Measurements from ENCODE around the gene OR2T11. TPM values are rescaled to one million over a fixed set of nuclear protein-coding genes. Genes with fewer than 3 reads are reported as not detected.

The OR2T11 gene
- total RNA-seq, 3 donors from 2014 or later: not detected

DNA sequence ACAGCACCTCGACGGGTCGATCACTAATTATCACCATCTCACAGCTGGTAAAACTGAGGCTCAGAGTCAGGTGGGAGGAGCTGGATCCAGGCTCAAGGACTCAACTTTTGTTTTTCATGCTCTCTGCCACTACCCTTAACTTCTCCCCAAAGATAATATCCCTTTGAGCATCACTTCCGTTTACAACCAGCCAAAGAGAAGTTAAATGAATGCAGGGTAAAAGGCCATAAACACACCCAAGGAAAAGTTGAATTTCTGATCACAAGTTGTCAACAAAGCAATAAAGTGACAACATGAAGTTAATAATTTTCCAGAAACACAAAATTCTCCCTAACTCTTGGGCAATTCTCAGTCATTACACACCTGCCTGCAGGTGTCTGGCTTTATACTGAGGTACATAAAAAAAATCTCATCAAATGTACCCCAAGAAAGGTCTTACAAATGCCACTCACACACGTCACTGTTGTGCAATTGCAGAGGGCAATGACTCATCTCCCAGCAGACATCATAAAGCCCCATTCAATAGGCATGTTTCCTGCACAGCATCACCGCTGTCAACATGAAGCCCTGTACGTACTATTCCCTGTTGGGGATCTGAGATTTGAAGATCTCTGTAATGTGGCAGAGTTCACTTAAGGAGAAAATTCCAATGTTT lies 3.4 kb downstream of the OR2T11 start:
- H3K36me3 Mint-ChIP-seq (ENCODE audit: insufficient read depth): no peaks in the 10 kb centered on the region
- no peaks in the 10 kb centered on the region for H3K9me3 Mint-ChIP-seq
- H3K4me3 Mint-ChIP-seq: no peak overlapping the region
- no peak for ATAC-seq
- no peaks in the 10 kb centered on the region for H3K4me1 Mint-ChIP-seq (ENCODE audit: low read depth)
- no peaks in the 10 kb centered on the region for H3K27me3 Mint-ChIP-seq (ENCODE audit: low read depth)
- no peak for DNase-seq

DNA sequence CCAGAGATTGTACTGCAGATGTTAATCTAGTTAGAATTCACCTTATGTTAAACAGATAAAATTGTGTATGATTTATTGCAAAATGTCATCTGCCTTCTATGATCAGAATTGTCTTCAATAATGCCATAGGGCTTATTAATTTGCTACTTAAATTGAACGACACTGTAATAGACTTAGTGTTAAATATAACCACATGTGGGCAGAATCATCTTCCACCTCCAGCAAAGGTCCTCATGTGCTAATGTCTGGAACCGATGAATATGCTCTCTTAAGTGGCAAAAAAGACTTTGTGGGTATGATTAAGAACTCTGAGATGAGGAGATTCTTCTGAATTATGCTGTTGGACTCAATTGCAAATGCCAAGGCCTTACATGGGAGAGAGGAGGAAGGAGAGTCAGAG lies 4.3 kb downstream of the OR2T11 start:
- Mint-ChIP-seq H3K9me3 (no peaks in the 10 kb centered on the region), H3K4me3 (no peak overlapping the region), H3K4me1 (ENCODE audit: low read depth) (no peaks in the 10 kb centered on the region), H3K27me3 (ENCODE audit: low read depth) (no peaks in the 10 kb centered on the region), H3K36me3 (ENCODE audit: insufficient read depth) (no peaks in the 10 kb centered on the region)
- ATAC-seq (no peak), DNase-seq (no peak)

DNA sequence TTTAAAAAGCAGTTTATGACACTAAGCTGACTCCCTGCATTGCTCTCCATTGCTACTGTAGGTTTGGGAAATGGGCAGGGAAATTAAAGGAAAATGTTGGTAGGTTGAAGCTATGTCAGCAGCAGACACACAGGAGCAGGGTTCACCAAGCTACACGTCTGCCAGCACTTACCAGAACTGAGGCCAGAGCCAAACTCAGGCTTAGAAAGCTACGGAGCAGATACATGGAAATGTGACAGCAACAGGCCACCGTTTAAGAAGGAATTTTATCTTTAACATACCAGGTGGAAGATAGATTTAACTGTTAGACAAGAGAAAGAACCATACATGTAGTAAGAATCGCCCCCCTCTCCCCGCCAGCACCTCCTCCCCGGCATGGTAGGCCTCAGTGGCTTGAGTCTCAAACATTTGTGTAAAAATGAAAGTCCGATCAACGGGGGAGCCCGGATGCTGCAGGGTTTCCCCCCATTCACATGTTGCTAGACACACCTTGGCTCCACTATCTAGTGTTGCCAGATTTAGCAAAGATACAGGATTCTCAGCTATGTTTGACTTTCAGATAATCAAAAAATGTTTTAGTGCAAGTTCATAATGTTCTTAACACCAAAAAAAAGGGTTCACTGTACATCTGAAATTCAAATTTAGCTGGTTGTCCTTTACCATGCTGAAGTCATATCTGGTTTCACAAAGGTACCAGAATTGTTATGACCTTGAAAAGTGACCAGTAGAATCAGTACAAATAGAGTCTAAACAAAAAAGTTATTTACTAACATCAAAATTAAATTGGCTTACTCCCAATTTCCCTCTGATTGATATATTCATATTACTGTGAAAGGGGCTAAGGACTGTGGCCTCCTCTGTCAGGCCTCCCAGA lies 6.7 kb downstream of the OR2T11 start:
- H3K9me3 Mint-ChIP-seq: no peaks in the 10 kb centered on the region
- no peaks in the 10 kb centered on the region for H3K4me1 Mint-ChIP-seq (ENCODE audit: low read depth)
- DNase-seq: no peak
- no peaks in the 10 kb centered on the region for H3K27me3 Mint-ChIP-seq (ENCODE audit: low read depth)
- H3K4me3 Mint-ChIP-seq: no peak overlapping the region
- H3K36me3 Mint-ChIP-seq (ENCODE audit: insufficient read depth): no peaks in the 10 kb centered on the region
- ATAC-seq: no peak

DNA sequence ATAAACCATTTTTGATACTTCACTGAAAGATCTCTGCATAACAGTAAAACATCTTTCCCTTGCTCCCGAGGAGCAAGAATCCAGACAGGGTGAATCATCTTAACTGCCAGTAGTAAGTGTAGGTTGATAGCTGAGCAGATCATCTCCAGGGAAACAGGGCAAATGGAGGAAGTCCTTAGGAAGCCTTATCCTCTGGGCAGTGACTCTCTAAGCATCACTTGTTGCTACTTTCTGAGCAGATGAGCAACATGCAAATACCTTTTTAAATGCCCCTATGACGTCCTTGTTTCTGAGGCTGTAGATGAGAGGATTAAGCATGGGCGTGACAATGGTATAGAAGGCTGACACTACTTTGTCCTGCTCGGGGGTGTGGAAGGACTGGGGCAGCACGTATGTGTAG lies 8.9 kb downstream of the OR2T11 start:
- ATAC-seq: no peak
- no peaks in the 10 kb centered on the region for H3K9me3 Mint-ChIP-seq
- no peak for DNase-seq
- no peak overlapping the region for H3K4me3 Mint-ChIP-seq
- H3K4me1 Mint-ChIP-seq (ENCODE audit: low read depth): no peaks in the 10 kb centered on the region
- H3K36me3 Mint-ChIP-seq (ENCODE audit: insufficient read depth): no peaks in the 10 kb centered on the region
- no peaks in the 10 kb centered on the region for H3K27me3 Mint-ChIP-seq (ENCODE audit: low read depth)

DNA sequence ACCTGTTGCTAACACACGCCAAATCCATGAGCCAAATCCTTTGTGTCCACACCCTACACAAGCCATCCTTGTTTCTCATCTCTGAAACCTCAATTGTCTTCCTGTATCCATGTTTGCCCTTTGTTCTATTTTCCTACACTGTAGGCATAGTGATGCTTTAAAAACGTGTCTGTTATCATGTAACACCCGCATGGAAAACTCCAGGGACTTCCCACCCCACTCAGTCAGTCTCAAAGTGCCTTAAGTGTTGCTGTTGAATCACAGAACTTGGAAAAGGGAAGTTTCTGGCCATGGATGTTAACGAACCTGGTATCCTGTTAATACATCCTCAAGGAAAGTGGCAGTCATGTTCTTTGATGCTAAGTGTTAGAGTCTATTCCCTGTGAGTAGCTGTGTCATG lies 9.7 kb downstream of the OR2T11 start:
- Mint-ChIP-seq H3K4me1 (ENCODE audit: low read depth) (no peaks in the 10 kb centered on the region), H3K4me3 (no peak overlapping the region), H3K9me3 (no peaks in the 10 kb centered on the region), H3K27me3 (ENCODE audit: low read depth) (no peaks in the 10 kb centered on the region), H3K36me3 (ENCODE audit: insufficient read depth) (no peaks in the 10 kb centered on the region)
- no peak for DNase-seq
- no peak for ATAC-seq

DNA sequence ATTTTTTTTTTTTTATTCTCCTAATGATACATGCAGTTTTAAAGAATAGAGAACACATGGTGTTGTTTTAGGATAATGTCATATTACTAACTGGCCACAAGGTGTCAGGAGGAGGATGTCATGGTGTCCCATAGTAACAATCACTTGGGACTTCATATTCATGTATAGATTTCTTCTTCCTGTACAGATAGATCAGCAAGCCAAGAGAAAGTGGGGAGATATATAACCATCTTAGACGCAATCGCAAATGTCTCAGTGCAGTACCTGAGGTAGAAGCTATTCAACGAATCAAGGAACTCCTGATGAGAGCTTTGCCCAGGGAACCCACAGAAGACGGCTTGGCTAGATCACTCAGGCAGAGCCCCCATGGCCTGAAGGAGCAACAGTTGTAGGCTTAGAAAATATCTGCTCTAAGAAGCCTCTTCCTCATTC lies 12.3 kb downstream of the OR2T11 start:
- H3K27me3 Mint-ChIP-seq (ENCODE audit: low read depth): no peaks in the 10 kb centered on the region
- H3K4me3 Mint-ChIP-seq: no peak overlapping the region
- no peak for DNase-seq
- H3K4me1 Mint-ChIP-seq (ENCODE audit: low read depth): peaks cover 2% of the 10 kb centered on the region
- H3K9me3 Mint-ChIP-seq: no peaks in the 10 kb centered on the region
- peak; percentile 50 to 82 for ATAC-seq
- no peaks in the 10 kb centered on the region for H3K36me3 Mint-ChIP-seq (ENCODE audit: insufficient read depth)

DNA sequence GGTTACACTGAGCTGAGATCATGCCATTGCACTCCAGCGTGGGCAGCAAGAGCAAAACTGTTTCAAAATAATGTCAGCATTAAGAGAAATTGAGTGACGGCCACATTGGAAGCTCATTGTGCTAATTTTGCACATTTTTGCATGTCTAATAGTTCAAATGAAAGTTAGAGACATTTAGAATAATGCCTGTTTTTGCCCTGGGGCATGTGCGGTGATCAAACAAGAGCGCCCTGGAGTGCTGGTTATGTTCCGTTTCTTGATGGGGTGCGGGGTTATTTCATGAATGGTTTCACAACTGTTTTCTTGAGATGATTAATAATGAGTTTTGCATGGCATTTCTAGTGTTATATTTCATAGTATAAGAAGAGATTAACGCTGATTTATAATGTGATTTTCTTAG lies 13.1 kb downstream of the OR2T11 start:
- DNase-seq: no peak
- H3K9me3 Mint-ChIP-seq: no peaks in the 10 kb centered on the region
- no peaks in the 10 kb centered on the region for H3K36me3 Mint-ChIP-seq (ENCODE audit: insufficient read depth)
- no peak overlapping the region for H3K4me3 Mint-ChIP-seq
- H3K27me3 Mint-ChIP-seq (ENCODE audit: low read depth): no peaks in the 10 kb centered on the region
- H3K4me1 Mint-ChIP-seq (ENCODE audit: low read depth): peaks cover 2% of the 10 kb centered on the region
- ATAC-seq: no peak

DNA sequence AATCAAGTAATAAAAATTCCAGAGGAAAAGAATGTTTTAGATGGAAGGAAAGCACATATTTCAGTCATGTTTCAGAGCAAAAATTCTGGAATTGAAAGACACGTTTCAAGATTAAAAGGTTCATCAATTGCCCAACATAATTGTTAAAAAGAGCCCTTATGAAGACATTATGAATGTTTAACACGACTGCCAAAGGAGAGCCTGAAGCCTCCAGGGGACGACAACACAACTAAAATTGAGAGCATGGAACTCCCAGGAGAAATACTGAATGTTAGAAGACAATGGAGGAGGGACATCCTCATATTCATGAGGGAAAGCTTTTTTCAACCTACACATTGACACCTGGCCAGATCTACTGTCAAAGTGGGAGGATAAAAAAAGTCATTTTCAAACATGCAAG lies 16.0 kb downstream of the OR2T11 start:
- H3K9me3 Mint-ChIP-seq: no peaks in the 10 kb centered on the region
- DNase-seq (peak; percentile 27), ATAC-seq (no peak)
- no peak overlapping the region for H3K4me3 Mint-ChIP-seq
- H3K27me3 Mint-ChIP-seq (ENCODE audit: low read depth): no peaks in the 10 kb centered on the region
- peaks cover 6% of the 10 kb centered on the region for H3K4me1 Mint-ChIP-seq (ENCODE audit: low read depth)
- H3K36me3 Mint-ChIP-seq (ENCODE audit: insufficient read depth): no peaks in the 10 kb centered on the region

DNA sequence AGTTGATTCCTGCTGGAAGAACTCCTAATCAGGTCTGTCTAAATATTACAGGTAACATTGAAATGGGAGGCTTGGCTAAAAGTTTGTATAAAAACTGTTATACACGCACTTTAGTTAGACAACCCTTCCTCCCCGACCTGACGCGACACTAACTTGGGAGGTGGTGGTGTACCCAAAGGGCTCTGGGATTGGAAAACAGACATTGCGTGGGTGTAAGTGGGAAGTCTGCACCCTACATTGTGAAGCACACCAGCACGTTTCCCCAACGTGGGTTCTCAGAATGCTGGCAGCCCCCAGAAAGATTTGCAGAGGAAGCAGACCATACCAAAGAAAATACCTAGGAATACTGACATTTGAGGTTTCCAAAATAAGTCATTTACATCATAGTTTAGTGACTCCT lies 16.8 kb downstream of the OR2T11 start:
- Mint-ChIP-seq H3K4me3 (no peak overlapping the region), H3K4me1 (ENCODE audit: low read depth) (peaks cover 7% of the 10 kb centered on the region), H3K27me3 (ENCODE audit: low read depth) (no peaks in the 10 kb centered on the region), H3K9me3 (no peaks in the 10 kb centered on the region), H3K36me3 (ENCODE audit: insufficient read depth) (no peaks in the 10 kb centered on the region)
- DNase-seq (no peak), ATAC-seq (no peak)

DNA sequence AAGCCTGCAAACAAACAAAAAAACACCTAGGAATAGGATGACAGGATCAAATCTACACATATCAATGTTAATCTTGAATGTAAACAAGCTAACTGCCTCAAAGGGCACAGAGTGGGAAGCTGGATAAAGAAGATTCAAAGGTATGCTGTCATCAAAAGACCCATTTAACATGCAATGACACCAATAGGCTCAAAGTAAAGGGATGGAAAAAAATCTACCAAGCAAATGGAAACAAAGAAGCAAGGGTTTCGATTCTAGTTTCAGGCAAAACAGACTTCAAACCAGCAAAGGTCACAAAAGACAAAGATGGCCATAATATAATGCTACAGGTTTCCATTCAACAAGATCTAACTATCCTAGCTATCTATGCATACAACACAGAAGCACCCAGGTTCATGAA lies 21.1 kb downstream of the OR2T11 start:
- Mint-ChIP-seq H3K4me3 (no peak overlapping the region), H3K36me3 (ENCODE audit: insufficient read depth) (no peaks in the 10 kb centered on the region), H3K9me3 (no peaks in the 10 kb centered on the region), H3K4me1 (ENCODE audit: low read depth) (peaks cover 10% of the 10 kb centered on the region), H3K27me3 (ENCODE audit: low read depth) (peaks cover 2% of the 10 kb centered on the region)
- DNase-seq: no peak
- peak; percentile 75 to 79 for ATAC-seq

DNA sequence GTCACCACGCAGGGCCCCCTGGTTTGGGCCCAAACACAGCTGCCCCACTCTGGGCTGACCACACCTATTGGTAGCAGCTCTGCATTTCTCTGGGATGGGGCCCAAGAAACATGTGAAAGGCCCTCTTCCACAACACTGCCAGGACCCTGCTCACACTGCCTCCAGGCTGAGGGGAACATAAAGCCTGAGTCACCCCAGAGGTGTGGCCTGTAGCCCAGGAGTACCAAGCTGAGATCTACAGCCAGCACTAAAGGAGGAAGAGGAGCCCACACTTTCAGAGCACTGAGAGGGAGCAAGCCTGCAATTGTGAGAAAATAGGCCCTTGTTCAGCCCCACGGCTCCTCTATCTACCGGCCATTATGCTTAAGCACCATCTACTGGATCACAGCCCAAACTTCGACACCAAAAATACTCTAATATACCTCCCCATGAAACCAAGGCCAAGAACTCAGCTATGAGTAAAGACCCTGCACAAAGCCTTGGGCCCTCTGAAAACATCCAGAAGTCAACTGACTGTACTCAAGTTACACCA lies 22.9 kb downstream of the OR2T11 start:
- ATAC-seq: peak; percentile 62 to 67
- peaks cover 2% of the 10 kb centered on the region for H3K27me3 Mint-ChIP-seq (ENCODE audit: low read depth)
- DNase-seq: no peak

DNA sequence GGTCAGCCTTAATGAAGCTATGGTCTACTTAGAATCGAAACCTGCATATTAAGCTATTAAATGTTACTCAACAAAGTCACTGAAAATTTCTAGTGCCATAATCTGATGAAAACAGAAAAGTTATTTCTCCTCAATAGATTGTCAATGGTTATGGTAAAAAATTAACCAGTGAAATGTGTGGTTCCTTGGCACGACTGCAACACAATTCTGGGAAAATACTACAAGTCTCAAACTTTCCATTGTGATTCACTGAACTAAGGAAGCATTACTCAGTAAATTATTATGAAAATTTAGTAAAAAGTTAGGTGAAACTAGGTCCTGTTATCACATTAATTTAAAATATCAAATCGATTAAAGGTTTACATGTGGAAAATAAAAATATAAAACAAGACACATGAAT lies 24.6 kb downstream of the OR2T11 start:
- Mint-ChIP-seq H3K4me1 (ENCODE audit: low read depth) (peaks cover 10% of the 10 kb centered on the region), H3K4me3 (no peak overlapping the region), H3K27me3 (ENCODE audit: low read depth) (peaks cover 2% of the 10 kb centered on the region), H3K36me3 (ENCODE audit: insufficient read depth) (no peaks in the 10 kb centered on the region), H3K9me3 (no peaks in the 10 kb centered on the region)
- DNase-seq (no peak), ATAC-seq (no peak)

More for the DNA sequence above, 22.9 kb downstream of the OR2T11 start:
- peaks cover 8% of the 10 kb centered on the region for H3K4me1 Mint-ChIP-seq (ENCODE audit: low read depth)
- no peaks in the 10 kb centered on the region for H3K36me3 Mint-ChIP-seq (ENCODE audit: insufficient read depth)
- H3K9me3 Mint-ChIP-seq: no peaks in the 10 kb centered on the region
- no peak overlapping the region for H3K4me3 Mint-ChIP-seq

DNA sequence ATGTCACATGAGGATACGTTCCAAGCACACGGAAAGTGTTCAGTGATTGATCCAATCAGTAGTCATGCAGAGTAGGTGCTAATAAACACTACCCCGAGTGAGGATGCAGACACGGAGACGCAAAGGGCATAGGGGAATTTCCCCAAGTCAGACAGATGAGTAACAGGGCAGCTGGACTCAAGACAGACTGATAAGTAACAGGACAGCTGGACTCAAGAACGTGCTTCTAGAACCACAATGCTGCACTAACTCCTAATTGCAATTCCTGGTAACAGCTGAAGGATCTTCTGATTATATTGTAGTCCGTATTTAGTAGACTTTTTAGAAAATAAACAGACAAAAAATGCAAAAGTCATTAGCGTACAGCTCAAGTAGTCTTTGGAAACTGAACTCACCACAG lies 35.5 kb downstream of the OR2T11 start:
- no peak for DNase-seq
- peaks cover 5% of the 10 kb centered on the region for H3K4me1 Mint-ChIP-seq (ENCODE audit: low read depth)

DNA sequence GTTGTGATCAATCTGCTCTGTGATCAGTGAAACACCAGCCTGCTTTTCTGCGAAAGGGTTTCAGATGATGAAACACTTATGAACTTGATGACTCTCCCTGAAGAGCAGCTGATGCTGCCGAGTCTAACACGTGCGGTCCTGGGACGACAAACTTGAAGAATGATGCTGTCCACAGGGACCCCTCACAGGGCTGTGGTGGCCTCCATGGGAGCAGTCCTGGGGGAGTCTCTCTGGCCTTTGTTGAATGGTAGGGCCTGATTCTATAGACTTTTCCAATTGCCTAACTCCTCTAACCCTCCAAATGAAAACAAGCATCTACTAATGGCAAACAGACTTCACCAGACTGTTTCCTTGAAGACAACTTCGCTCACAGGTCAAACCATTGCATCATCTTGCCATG lies 37.3 kb downstream of the OR2T11 start, which contains the start of gene OR2T10:
Gene OR2T10 (minus strand): TSS at position 112 of the 400 bp plus-strand sequence. CDS start 3,932 bp downstream, outside the sequence.
- Mint-ChIP-seq H3K27me3 (ENCODE audit: low read depth) (peaks cover 6% of the 10 kb centered on the region), H3K9me3 (no peaks in the 10 kb centered on the region), H3K4me1 (ENCODE audit: low read depth) (peaks cover 5% of the 10 kb centered on the region), H3K36me3 (ENCODE audit: insufficient read depth) (no peaks in the 10 kb centered on the region), H3K4me3 (no peak within 1 kb of the TSS)
- ATAC-seq (no peak), DNase-seq (no peak)

More for the DNA sequence above, 35.5 kb downstream of the OR2T11 start:
- no peak for ATAC-seq
- Mint-ChIP-seq H3K9me3 (no peaks in the 10 kb centered on the region), H3K4me3 (no peak overlapping the region), H3K27me3 (ENCODE audit: low read depth) (peaks cover 1% of the 10 kb centered on the region), H3K36me3 (ENCODE audit: insufficient read depth) (peaks cover 2% of the 10 kb centered on the region)

DNA sequence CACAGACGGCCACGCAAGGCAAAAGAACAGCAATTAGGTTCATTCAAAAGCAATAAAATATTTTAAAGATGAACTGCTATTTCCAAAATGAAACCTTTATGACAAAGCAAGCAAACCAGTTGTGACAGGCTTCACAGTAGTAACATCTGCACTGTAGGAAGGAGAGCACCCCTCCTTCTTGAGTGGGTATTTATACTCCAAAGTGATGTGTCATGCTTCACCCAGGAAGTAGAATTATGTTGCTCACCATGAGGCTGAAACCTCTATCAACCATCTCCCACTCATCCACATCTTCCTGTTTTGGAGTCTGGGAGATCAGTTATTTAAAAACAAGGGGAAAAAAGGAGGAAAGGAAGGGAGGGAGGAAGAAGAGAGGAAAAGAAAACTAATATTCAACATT lies 38.3 kb downstream of the OR2T11 start:
- Mint-ChIP-seq H3K9me3 (no peaks in the 10 kb centered on the region), H3K36me3 (ENCODE audit: insufficient read depth) (no peaks in the 10 kb centered on the region), H3K4me1 (ENCODE audit: low read depth) (peaks cover 5% of the 10 kb centered on the region), H3K27me3 (ENCODE audit: low read depth) (peaks cover 11% of the 10 kb centered on the region), H3K4me3 (no peak overlapping the region)
- no peak for DNase-seq
- ATAC-seq: peak; percentile 65 to 67
